H9 (cell line): ENCODE measurements around the gene CDC25B. TPM values are rescaled to one million over a fixed set of nuclear protein-coding genes. Genes with fewer than 3 reads are reported as not detected.

Experiments used
- DNase-seq: peaks from one replicate; pipeline ENCODE4 v3.0.0-alpha.2; 2017
- H2AFZ ChIP-seq: one replicate; pipeline ENCODE4 v1.6.1; 2013; ENCODE audit warnings: mild to moderate bottlenecking, low read length, control low read depth, moderate library complexity
- H2AK5ac ChIP-seq: 2 replicates; pipeline ENCODE4 v1.6.1; 2013; ENCODE audit warnings: low read length, control low read depth, mixed read lengths; ENCODE audit not compliant: insufficient read length
- H2BK120ac ChIP-seq: one replicate; pipeline ENCODE4 v1.6.1; 2013; ENCODE audit warnings: low read depth, mild to moderate bottlenecking, low read length, control low read depth, inconsistent platforms; ENCODE audit not compliant: poor library complexity, severe bottlenecking
- H2BK12ac ChIP-seq: 2 replicates; pipeline ENCODE4 v1.6.1; 2013; ENCODE audit warnings: low read length, control low read depth, mixed read lengths, low read depth; ENCODE audit not compliant: insufficient read length
- H2BK15ac ChIP-seq: 2 replicates; pipeline ENCODE4 v1.6.1; 2013; ENCODE audit warnings: low read depth, low read length, control low read depth
- H2BK20ac ChIP-seq: one replicate; pipeline ENCODE4 v1.6.1; 2013; ENCODE audit warnings: low read depth, mild to moderate bottlenecking, low read length, control low read depth, inconsistent platforms; ENCODE audit not compliant: poor library complexity, severe bottlenecking
- H2BK5ac ChIP-seq: 2 replicates; pipeline ENCODE4 v1.6.1; 2013; ENCODE audit warnings: low read length, control low read depth, mixed read lengths; ENCODE audit not compliant: insufficient read length
- H3K14ac ChIP-seq: 2 replicates; pipeline ENCODE4 v1.6.1; 2013; ENCODE audit warnings: low read length, control low read depth; ENCODE audit not compliant: insufficient read depth
- H3K18ac ChIP-seq: 2 replicates; pipeline ENCODE4 v1.6.1; 2013; ENCODE audit warnings: low read depth, mild to moderate bottlenecking, mixed read lengths, low read length, control low read depth; ENCODE audit not compliant: insufficient read length
- H3K23ac ChIP-seq: 2 replicates; pipeline ENCODE4 v1.6.1; 2013; ENCODE audit warnings: low read length, control low read depth, mixed read lengths, low read depth; ENCODE audit not compliant: insufficient read length
- H3K23me2 ChIP-seq: 2 replicates; pipeline ENCODE4 v1.6.1; 2013; ENCODE audit warnings: low read depth, mild to moderate bottlenecking, mixed read lengths, low read length, control low read depth; ENCODE audit not compliant: insufficient read length, poor library complexity, severe bottlenecking
- H3K27ac ChIP-seq: 2 replicates; pipeline ENCODE4 v1.5.1; 2013; ENCODE audit warnings: low read length, control low read depth, mixed read lengths, low read depth; ENCODE audit not compliant: insufficient read length
- H3K27me3 ChIP-seq: 2 replicates; pipeline ENCODE4 v1.6.1; 2013; ENCODE audit warnings: low read length, control low read depth, inconsistent platforms; ENCODE audit not compliant: insufficient read depth
- H3K4ac ChIP-seq: 2 replicates; pipeline ENCODE4 v1.6.1; 2013; ENCODE audit warnings: low read depth, mild to moderate bottlenecking, control low read depth, inconsistent platforms, low read length, moderate library complexity
- H3K4me1 ChIP-seq: 2 replicates; pipeline ENCODE4 v1.6.1; 2013; ENCODE audit warnings: low read length, control low read depth, inconsistent platforms; ENCODE audit not compliant: insufficient read depth
- H3K4me2 ChIP-seq: 2 replicates; pipeline ENCODE4 v1.6.1; 2013; ENCODE audit warnings: low read length, control low read depth, mixed read lengths; ENCODE audit not compliant: insufficient read length, insufficient read depth
- H3K56ac ChIP-seq: 2 replicates; pipeline ENCODE4 v1.6.1; 2013; ENCODE audit warnings: low read depth, mild to moderate bottlenecking, mixed read lengths, low read length, control low read depth; ENCODE audit not compliant: insufficient read length
- H3K79me1 ChIP-seq: 2 replicates; pipeline ENCODE4 v1.6.1; 2013; ENCODE audit warnings: low read depth, mild to moderate bottlenecking, moderate library complexity, low read length, control low read depth, inconsistent platforms; ENCODE audit not compliant: insufficient read depth, poor library complexity, severe bottlenecking
- H3K79me2 ChIP-seq: 2 replicates; pipeline ENCODE4 v1.6.1; 2013; ENCODE audit warnings: low read length, control low read depth, inconsistent platforms; ENCODE audit not compliant: insufficient read depth
- H3K9ac ChIP-seq: 2 replicates; pipeline ENCODE4 v1.6.1; 2013; ENCODE audit warnings: low read length, control low read depth, mixed read lengths; ENCODE audit not compliant: insufficient read length; ENCODE audit errors: extremely low read depth
- H3K9me3 ChIP-seq: one replicate; pipeline ENCODE4 v1.6.1; 2013; ENCODE audit warnings: low read depth, low read length, inconsistent platforms; ENCODE audit not compliant: control insufficient read depth
- H3T11ph ChIP-seq: one replicate; pipeline ENCODE4 v1.6.1; 2013; ENCODE audit warnings: mild to moderate bottlenecking, low read length, control low read depth, inconsistent platforms
- H4K20me1 ChIP-seq: one replicate; pipeline ENCODE4 v1.6.1; 2013; ENCODE audit not compliant: control insufficient read depth, insufficient read length, insufficient read depth
- H4K5ac ChIP-seq: 2 replicates; pipeline ENCODE4 v1.6.1; 2013; ENCODE audit warnings: low read depth, mild to moderate bottlenecking, mixed read lengths, low read length, control low read depth; ENCODE audit not compliant: insufficient read length
- H4K8ac ChIP-seq: replicated peaks from 2 replicates; pipeline ENCODE4 v1.6.1; 2013; ENCODE audit warnings: low read length, control low read depth, mixed read lengths, low read depth; ENCODE audit not compliant: insufficient read length
- H4K91ac ChIP-seq: 2 replicates; pipeline ENCODE4 v1.6.1; 2013; ENCODE audit warnings: low read depth, mild to moderate bottlenecking, moderate library complexity, mixed read lengths, low read length, control low read depth; ENCODE audit not compliant: insufficient read length
- H3K27ac Mint-ChIP-seq, 3 experiments: 2 replicates in 2 of 3; 3 replicates in 1 of 3; pipeline ENCODE4 v1.8.0; 2020 to 2021; ENCODE audit warnings: mixed read lengths in 3 of 3, mild to moderate bottlenecking in 1 of 3, moderate library complexity in 1 of 3
- H3K27me3 Mint-ChIP-seq: 2 replicates; pipeline ENCODE4 v1.8.0; 2021; ENCODE audit warnings: low read depth, mild to moderate bottlenecking, moderate library complexity, mixed read lengths
- H3K36me3 Mint-ChIP-seq, 3 experiments: 2 replicates in 2 of 3; 3 replicates in 1 of 3; pipeline ENCODE4 v1.8.0; 2020 to 2021; ENCODE audit warnings: low read depth in 3 of 3, mixed read lengths in 3 of 3; ENCODE audit not compliant: insufficient read depth in 1 of 3
- H3K4me1 Mint-ChIP-seq, 2 experiments: 2 replicates each; pipeline ENCODE4 v1.8.0; 2020; ENCODE audit warnings: mixed read lengths in 2 of 2
- H3K4me3 Mint-ChIP-seq, 2 experiments: 2 replicates in 1 of 2; 3 replicates in 1 of 2; pipeline ENCODE4 v1.8.0; 2020 to 2021; ENCODE audit warnings: mild to moderate bottlenecking in 2 of 2, mixed read lengths in 2 of 2, moderate library complexity in 1 of 2
- H3K9me3 Mint-ChIP-seq, 2 experiments: 2 replicates in 1 of 2; 3 replicates in 1 of 2; pipeline ENCODE4 v1.8.0; 2020; ENCODE audit warnings: mild to moderate bottlenecking in 2 of 2, mixed read lengths in 2 of 2, moderate library complexity in 1 of 2
- CTCF ChIP-seq: fragments of 200-600 bp; sonication (generic); conservative IDR thresholded peaks from 3 replicates; pipeline ENCODE4 v1.8.0; 2021; ENCODE audit warnings: antibody characterized with exemption, mild to moderate bottlenecking
- WGBS: extraction: QIAGEN DNeasy Blood & Tissue Kit; methylation state at CpG from one replicate; pipeline ENCODE4 v1.1.7; 2013; ENCODE audit warnings: missing lambda C conversion rate, low lambda C conversion rate, mixed read lengths; ENCODE audit not compliant: insufficient read length; ENCODE audit errors: extremely low coverage; 5-methylcytosine and 5-hydroxymethylcytosine counted together
- total RNA-seq: library from RNA; stranded (reverse); gene quantifications from 2 replicates; pipeline ENCODE4 v1.2.1, GENCODE V29; 2021

CDC25B gene
- total RNA-seq, 1 experiment from 2014 or later = 24.0 TPM

- Histone ChIP-seq H2AFZ (no peak overlapping the region), H4K20me1 (no peaks in the 10 kb centered on the region), H2BK5ac (no peak overlapping the region), H4K91ac (no peak overlapping the region), H2BK12ac (no peak overlapping the region), H3K9ac (no peak overlapping the region), H3K18ac (no peak overlapping the region), H2BK20ac (no peak overlapping the region), H3K23me2 (no peaks in the 10 kb centered on the region), H4K8ac (no peak overlapping the region), H3K27me3 (no peaks in the 10 kb centered on the region), H3K79me2 (no peaks in the 10 kb centered on the region), H2BK120ac (no peak overlapping the region), H2AK5ac (no peak overlapping the region), H3K27ac (no peak overlapping the region), H3K9me3 (no peaks in the 10 kb centered on the region), H3K23ac (no peak overlapping the region), H3K4ac (no peak overlapping the region), H2BK15ac (no peak overlapping the region), H3K56ac (no peak overlapping the region), H3K79me1 (peaks cover 3% of the 10 kb centered on the region), H4K5ac (no peak overlapping the region), H3T11ph (no peak overlapping the region), H3K4me1 (no peaks in the 10 kb centered on the region), H3K14ac (no peak overlapping the region), H3K4me2 (no peak overlapping the region)
- H3K36me3 Mint-ChIP-seq = peaks cover 20 to 37% (median 29%) of the 10 kb centered on the region in 3 experiments; a peak in 6 of 7 replicates
- H3K27me3 Mint-ChIP-seq = no peaks in the 10 kb centered on the region
- no peak overlapping the region for H3K27ac Mint-ChIP-seq
- H3K9me3 Mint-ChIP-seq = no peaks in the 10 kb centered on the region
- H3K4me3 Mint-ChIP-seq = no peak overlapping the region
- peaks cover 0 to 6% of the 10 kb centered on the region in 2 experiments; a peak in 3 of 4 replicates for H3K4me1 Mint-ChIP-seq
- DNase-seq = no peak
- WGBS = no CpG with 5 or more reads among the region's 11 CpGs
- no peak for TF ChIP-seq CTCF
Measured at GRCh38 chr20:3758566-3758965, 37.5 kb upstream of the CDC25B start.
